HepG2 (cell line): Measurements from ENCODE around the gene KDM8.
"Not testable (repeated sequence)": the region's sequence is repeated elsewhere in the genome, so short reads cannot be mapped to it uniquely, and the experiment has no call there.

Experiments used
- CTCF ChIP-seq: sonication (generic); formaldehyde crosslinking; IDR thresholded peaks from 2 replicates; pipeline ENCODE4 v1.5.0; 2020; ENCODE audit warnings: mild to moderate bottlenecking, missing genetic modification reagents, moderate library complexity
- EP300 ChIP-seq, 3 experiments: sonication (generic) in 1 of 3; formaldehyde crosslinking in 1 of 3; IDR thresholded peaks; 2 replicates each; pipeline versions ENCODE4 v1.5.1 to v1.6.1; 2011 to 2020; ENCODE audit warnings: low read depth in 2 of 3, low read length in 2 of 3, borderline replicate concordance in 1 of 3, improper control_type of control experiment in 1 of 3, mild to moderate bottlenecking in 1 of 3, missing genetic modification reagents in 1 of 3, moderate library complexity in 1 of 3
- HDAC2 ChIP-seq: sonication (generic); formaldehyde crosslinking; IDR thresholded peaks from 2 replicates; pipeline ENCODE4 v1.4.0; 2020; ENCODE audit warnings: missing genetic modification reagents
- KAT7 ChIP-seq: IDR thresholded peaks from 2 replicates; pipeline ENCODE4 v1.6.1; 2018; ENCODE audit warnings: borderline replicate concordance, missing compliant biosample characterization
- MAZ ChIP-seq, 2 experiments: sonication (generic) in 1 of 2; formaldehyde crosslinking in 1 of 2; IDR thresholded peaks; 2 replicates each; pipeline versions ENCODE4 v1.5.0 to v1.6.1; 2012 to 2020; ENCODE audit warnings: low read depth in 2 of 2, mild to moderate bottlenecking in 2 of 2, borderline replicate concordance in 1 of 2, improper control_type of control experiment in 1 of 2, low read length in 1 of 2, missing genetic modification reagents in 1 of 2, moderate library complexity in 1 of 2
- PRMT3 ChIP-seq: sonication (generic); formaldehyde crosslinking; IDR thresholded peaks from 2 replicates; pipeline ENCODE4 v1.8.1; 2022; ENCODE audit warnings: low read depth, mild to moderate bottlenecking, moderate library complexity, missing genetic modification reagents, borderline replicate concordance
- TBP ChIP-seq: sonication (generic); formaldehyde crosslinking; IDR thresholded peaks from 2 replicates; pipeline ENCODE4 v1.5.0; 2020; ENCODE audit warnings: missing genetic modification reagents
- TEAD2 ChIP-seq: sonication (generic); formaldehyde crosslinking; IDR thresholded peaks from 2 replicates; pipeline ENCODE4 v1.9.0; 2021; ENCODE audit warnings: missing genetic modification reagents
- ZKSCAN8 ChIP-seq: IDR thresholded peaks from 2 replicates; pipeline ENCODE4 v1.6.1; 2016; ENCODE audit warnings: borderline replicate concordance, missing genetic modification reagents, missing compliant biosample characterization
- ZNF407 ChIP-seq: sonication (generic); formaldehyde crosslinking; IDR thresholded peaks from one replicate; pipeline ENCODE4 v1.5.1; 2020; ENCODE audit warnings: mild to moderate bottlenecking, missing genetic modification reagents; ENCODE audit errors: not compliant biosample characterization
- ZNF781 ChIP-seq: sonication (generic); formaldehyde crosslinking; IDR thresholded peaks from 2 replicates; pipeline ENCODE4 v1.5.1; 2020; ENCODE audit warnings: borderline replicate concordance, mild to moderate bottlenecking, missing genetic modification reagents; ENCODE audit errors: not compliant biosample characterization
- ZUFSP ChIP-seq: sonication (generic); formaldehyde crosslinking; IDR thresholded peaks from 2 replicates; pipeline ENCODE4 v1.9.0; 2021; ENCODE audit warnings: missing genetic modification reagents, mild to moderate bottlenecking, borderline replicate concordance

GRCh38 chr16:27262904-27263423, 59.6 kb downstream of the KDM8 start:
- TF ChIP-seq TEAD2; ZKSCAN8 (CRISPR knock-in tag); CTCF (CRISPR knock-in tag); PRMT3 (CRISPR knock-in tag); EP300 (IDR thresholded peaks at IDR 0.05; ENCODE audit: low read depth in 2 of 2, low read length in 2 of 2); EP300 (CRISPR knock-in tag; IDR thresholded peaks at IDR 0.05; ENCODE audit: borderline replicate concordance); KAT7 (CRISPR knock-in tag); TBP (CRISPR knock-in tag); HDAC2 (CRISPR knock-in tag); ZUFSP (CRISPR knock-in tag); MAZ (IDR thresholded peaks at IDR 0.05; ENCODE audit: borderline replicate concordance, low read depth, low read length); MAZ (CRISPR knock-in tag; IDR thresholded peaks at IDR 0.05; ENCODE audit: low read depth); ZNF407 (CRISPR knock-in tag); ZNF781: not testable (repeated sequence)
